HCT116 (cell line): ENCODE measurements around the gene TBKBP1. TPM values are rescaled to one million over a fixed set of nuclear protein-coding genes. Genes with fewer than 3 reads are reported as not detected.
"Not testable (repeated sequence)": the region's sequence is repeated elsewhere in the genome, so short reads cannot be mapped to it uniquely, and the experiment has no call there.

Experiments
- ATAC-seq: fragments of 200-7000 bp; cut with Tn5 transposase; 2 replicates; pipeline ENCODE4 v1.9.1; 2020; ENCODE audit warnings: mild to moderate bottlenecking, moderate library complexity
- BruUV-seq: library from RNA; stranded (reverse); fragments of 400-500 nt; replicated peaks from 2 replicates; lab custom pipeline; 2021; lab: Mats Ljungman, UMichigan
- CTCF ChIA-PET: fragments of 300-600 bp; sonication (Branson Sonifier 250); formaldehyde crosslinking; loops from one replicate; lab custom pipeline; 2021; ENCODE audit warnings: antibody characterized with exemption; lab: Charles Lee
- POLR2A ChIA-PET: fragments of 300-600, 350-600 bp; sonication (Branson Sonifier 250); formaldehyde crosslinking; loops from one replicate; lab custom pipeline; 2021; ENCODE audit warnings: antibody characterized with exemption; lab: Charles Lee
- RAD21 ChIA-PET, 2 experiments: fragments of 300-600 bp; sonication (Branson Sonifier 250); formaldehyde crosslinking; loops; one replicate each; lab custom pipeline; 2023; ENCODE audit warnings: low total read pairs in 2 of 2; ENCODE audit not compliant: uncharacterized antibody in 2 of 2, unreplicated experiment in 2 of 2, low non-redundant PET in 1 of 2; lab: Charles Lee
- DNase-seq: peaks from one replicate; pipeline ENCODE4 v3.0.0-alpha.2; 2010; ENCODE audit warnings: low read depth, low spot score
- H2AFZ ChIP-seq: fragments of 200-600 bp; shearing (Covaris generic), sonication (generic); 2 replicates; pipeline ENCODE4 v1.6.1; 2017; ENCODE audit warnings: low read depth, mixed run types, mixed read lengths, antibody characterized with exemption, low read length; ENCODE audit not compliant: poor library complexity, severe bottlenecking
- H3K27ac ChIP-seq: 2 replicates; pipeline ENCODE4 v1.5.1; 2012; ENCODE audit warnings: low read depth, low read length
- H3K27me3 ChIP-seq: fragments of 200-600 bp; sonication (generic); 2 replicates; pipeline ENCODE4 v1.6.1; 2016; ENCODE audit warnings: mixed run types, low read length, mixed read lengths; ENCODE audit not compliant: insufficient read depth
- H3K36me3 ChIP-seq, 2 experiments: fragments of 200-500 bp in 1 of 2; fragments of 200-600 bp in 1 of 2; sonication (Bioruptor generic) in 1 of 2; sonication (generic) in 1 of 2; 2 replicates each; pipeline versions ENCODE4 v1.5.1 to v1.6.1; 2014 to 2016; ENCODE audit warnings: low read length in 2 of 2, inconsistent platforms in 1 of 2, mixed read lengths in 1 of 2, mixed run types in 1 of 2; ENCODE audit not compliant: insufficient read depth in 2 of 2, control insufficient read depth in 1 of 2
- H3K4me1 ChIP-seq, 2 experiments: fragments of 200-600 bp in 1 of 2; sonication (generic) in 1 of 2; 2 replicates each; pipeline versions ENCODE4 v1.5.1 to v1.6.1; 2012 to 2017; ENCODE audit warnings: low read length in 2 of 2, inconsistent platforms in 1 of 2, mild to moderate bottlenecking in 1 of 2, mixed read lengths in 1 of 2, mixed run types in 1 of 2, moderate library complexity in 1 of 2; ENCODE audit not compliant: insufficient read depth in 2 of 2, control insufficient read depth in 1 of 2
- H3K4me2 ChIP-seq: fragments of 200-600 bp; sonication (generic); 2 replicates; pipeline ENCODE4 v1.6.1; 2017; ENCODE audit warnings: mixed run types, low read length, mixed read lengths
- H3K4me3 ChIP-seq, 2 experiments: fragments of 200-600 bp in 1 of 2; sonication (generic) in 1 of 2; replicated peaks in 1 of 2; 2 replicates each; pipeline ENCODE4 v1.5.1; 2011 to 2016; ENCODE audit warnings: low read length in 2 of 2, control low read depth in 1 of 2, low read depth in 1 of 2, mild to moderate bottlenecking in 1 of 2, mixed read lengths in 1 of 2, mixed run types in 1 of 2
- H3K79me2 ChIP-seq: fragments of 200-600 bp; sonication (generic); 2 replicates; pipeline ENCODE4 v1.6.1; 2017; ENCODE audit warnings: mild to moderate bottlenecking, mixed run types, low read length, moderate library complexity, mixed read lengths; ENCODE audit not compliant: insufficient read depth
- H3K9ac ChIP-seq: fragments of 200-600 bp; sonication (generic); 2 replicates; pipeline ENCODE4 v1.6.1; 2016; ENCODE audit warnings: low read length, mixed read lengths
- H3K9me2 ChIP-seq: fragments of 200-600 bp; sonication (generic), shearing (Covaris generic); 2 replicates; pipeline ENCODE4 v1.6.1; 2017; ENCODE audit warnings: mixed run types, mild to moderate bottlenecking, moderate library complexity; ENCODE audit not compliant: insufficient read depth
- H3K9me3 ChIP-seq, 2 experiments: fragments of 200-500 bp in 1 of 2; fragments of 200-600 bp in 1 of 2; sonication (Bioruptor generic) in 1 of 2; sonication (generic) in 1 of 2; 2 replicates each; pipeline ENCODE4 v1.6.1; 2014 to 2017; ENCODE audit warnings: low read length in 2 of 2, mixed read lengths in 2 of 2, inconsistent platforms in 1 of 2, low read depth in 1 of 2, mild to moderate bottlenecking in 1 of 2, mixed run types in 1 of 2, moderate library complexity in 1 of 2; ENCODE audit not compliant: control insufficient read depth in 1 of 2, insufficient read depth in 1 of 2
- H4K20me1 ChIP-seq: fragments of 200-600 bp; sonication (generic), shearing (Covaris generic); 2 replicates; pipeline ENCODE4 v1.6.1; 2017; ENCODE audit warnings: mixed run types, mild to moderate bottlenecking, moderate library complexity; ENCODE audit not compliant: insufficient read depth
- EGR1 ChIP-seq: IDR thresholded peaks from 2 replicates; pipeline ENCODE4 v1.6.1; 2012; ENCODE audit warnings: low read depth
- FOSL1 ChIP-seq: IDR thresholded peaks from 2 replicates; pipeline ENCODE4 v1.6.1; 2012; ENCODE audit warnings: low read depth
- POLR2A ChIP-seq: IDR thresholded peaks from 2 replicates; pipeline ENCODE4 v1.7.0; 2011; ENCODE audit warnings: borderline replicate concordance; ENCODE audit not compliant: insufficient read depth, insufficient read length; ENCODE audit errors: extremely low read depth
- TCF7L2 ChIP-seq: IDR thresholded peaks from 2 replicates; pipeline ENCODE4 v1.7.0; 2011; ENCODE audit warnings: borderline replicate concordance, inconsistent platforms; ENCODE audit not compliant: insufficient read depth, insufficient read length; ENCODE audit errors: extremely low read depth
- YY1 ChIP-seq: IDR thresholded peaks from 2 replicates; pipeline ENCODE4 v1.6.1; 2011; ENCODE audit warnings: low read length, low read depth, moderate library complexity, mild to moderate bottlenecking; ENCODE audit not compliant: insufficient replicate concordance; ENCODE audit errors: extremely low read depth
- ZBTB33 ChIP-seq: IDR thresholded peaks from 2 replicates; pipeline ENCODE4 v1.6.1; 2011; ENCODE audit warnings: mild to moderate bottlenecking, low read length, moderate library complexity; ENCODE audit not compliant: insufficient replicate concordance; ENCODE audit errors: extremely low read depth
- ZFX ChIP-seq: fragments of 450-650 bp; IDR thresholded peaks from 2 replicates; pipeline ENCODE4 v1.6.1; 2017
- intact Hi-C: fragments of 100-400 bp; cut with micrococcal nuclease; formaldehyde crosslinking; loops from 2 replicates; pipeline ENCODE4 v1.10.0; 2022
- total RNA-seq: library from RNA; stranded (reverse); gene quantifications from one replicate; pipeline ENCODE4 v1.2.1, GENCODE V29; 2021; ENCODE audit not compliant: unreplicated experiment

TBKBP1 gene
- total RNA-seq, 1 experiment from 2014 or later: 12.4 TPM

DNA sequence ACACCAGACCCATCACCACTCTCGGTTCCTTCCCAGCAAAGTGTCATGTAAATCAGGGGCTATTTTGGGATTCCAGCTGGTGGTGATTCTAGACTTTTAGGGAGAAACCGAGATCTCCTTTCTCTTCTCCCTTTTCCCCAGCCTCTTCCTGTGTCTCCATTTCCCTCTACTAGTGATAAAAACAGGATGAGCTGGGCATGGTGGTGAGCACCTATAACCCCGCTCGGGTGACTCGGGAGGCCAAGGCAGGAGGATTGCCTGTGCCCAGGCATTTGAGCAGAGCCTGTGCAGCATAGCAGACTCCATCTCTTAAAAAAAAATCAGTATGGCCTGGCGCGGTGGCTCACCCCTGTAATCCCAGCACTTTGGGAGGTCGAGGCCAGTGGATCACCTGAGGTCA, 45.2 kb downstream of the TBKBP1 start:
- CTCF ChIA-PET: no interaction called here
- no peak overlapping the region for H3K27ac ChIP-seq
- RAD21 ChIA-PET: no interaction called here
- no peaks in the 10 kb centered on the region for H4K20me1 ChIP-seq
- H2AFZ ChIP-seq: no peak overlapping the region
- no peak overlapping the region for H3K9ac ChIP-seq
- DNase-seq: no peak
- H3K4me2 ChIP-seq: no peak overlapping the region
- H3K9me3 ChIP-seq: no peaks in the 10 kb centered on the region
- no peaks in the 10 kb centered on the region for H3K36me3 ChIP-seq
- ATAC-seq: no peak
- BruUV-seq: no TSS peak
- no peaks in the 10 kb centered on the region for H3K9me2 ChIP-seq
- no peak for TF ChIP-seq ZFX
- no peak for TF ChIP-seq TCF7L2
- TF ChIP-seq ZBTB33: no peak
- TF ChIP-seq POLR2A: no peak
- TF ChIP-seq EGR1: no peak
- no peak for TF ChIP-seq FOSL1
- TF ChIP-seq YY1: no peak
- H3K4me3 ChIP-seq: no peak overlapping the region
- no peaks in the 10 kb centered on the region for H3K4me1 ChIP-seq
- no peaks in the 10 kb centered on the region for H3K79me2 ChIP-seq
- intact Hi-C loops: no loop called here
- H3K27me3 ChIP-seq: no peaks in the 10 kb centered on the region
- POLR2A ChIA-PET: no interaction called here

- H3K4me2 ChIP-seq, CTCF ChIA-PET, intact Hi-C loops, H2AFZ ChIP-seq, H3K27ac ChIP-seq, H3K4me1 ChIP-seq, RAD21 ChIA-PET, H3K27me3 ChIP-seq, H3K9me3 ChIP-seq, POLR2A ChIA-PET, H3K36me3 ChIP-seq, DNase-seq, BruUV-seq, H3K9ac ChIP-seq, H4K20me1 ChIP-seq, H3K79me2 ChIP-seq, H3K9me2 ChIP-seq, H3K4me3 ChIP-seq, ATAC-seq: not testable (repeated sequence)
Observed at GRCh38 chr17:47739945-47740344, 46.0 kb downstream of the TBKBP1 start.
